NB4 (cell line): ENCODE results near the gene OTOS.

Source experiments
- CTCF ChIP-seq: IDR thresholded peaks from one replicate; pipeline ENCODE4 v1.5.1; 2012; ENCODE audit warnings: low read depth, low read length
- POLR2A ChIP-seq: IDR thresholded peaks from 2 replicates; pipeline ENCODE4 v1.6.1; 2011; ENCODE audit warnings: mild to moderate bottlenecking; ENCODE audit not compliant: insufficient read length; ENCODE audit errors: extremely low read depth

- TF ChIP-seq CTCF, result no peak
- TF ChIP-seq POLR2A, result no peak
Measured at GRCh38 chr2:240146627-240147278, 6.3 kb upstream of the OTOS start.
